Smooth muscle cell (in vitro differentiated cells): ENCODE data around the gene GPR22. TPM values are rescaled to one million over a fixed set of nuclear protein-coding genes. Genes with fewer than 3 reads are reported as not detected.

ENCODE experiments used
- DNase-seq: peaks from one replicate; lab custom pipeline; 2025; ENCODE audit not compliant: unreplicated experiment; lab: John Stamatoyannopoulos, UW
- H2AFZ ChIP-seq: fragments of 200-600 bp; sonication (generic); 2 replicates; pipeline ENCODE4 v1.6.0; 2016; ENCODE audit warnings: antibody characterized with exemption, low read depth, mild to moderate bottlenecking
- H3F3A ChIP-seq: fragments of 200-600 bp; sonication (generic); 2 replicates; pipeline ENCODE4 v1.6.0; 2017; ENCODE audit warnings: antibody characterized with exemption, low read depth
- H3K27ac ChIP-seq: fragments of 200-600 bp; sonication (generic); 2 replicates; pipeline ENCODE4 v1.5.1; 2016; ENCODE audit warnings: low read depth, mild to moderate bottlenecking
- H3K27me3 ChIP-seq: fragments of 200-600 bp; sonication (generic); 2 replicates; pipeline ENCODE4 v1.6.1; 2016; ENCODE audit warnings: low read depth, mild to moderate bottlenecking
- H3K36me3 ChIP-seq: fragments of 200-600 bp; sonication (generic); 2 replicates; pipeline ENCODE4 v1.5.1; 2016; ENCODE audit warnings: low read depth
- H3K4me1 ChIP-seq: fragments of 200-600 bp; sonication (generic); 2 replicates; pipeline ENCODE4 v1.5.1; 2016; ENCODE audit warnings: low read depth
- H3K4me2 ChIP-seq: fragments of 200-600 bp; sonication (generic); 2 replicates; pipeline ENCODE4 v1.6.0; 2016; ENCODE audit warnings: mild to moderate bottlenecking
- H3K4me3 ChIP-seq: fragments of 200-600 bp; sonication (generic); 2 replicates; pipeline ENCODE4 v1.5.1; 2016; ENCODE audit warnings: mild to moderate bottlenecking
- H3K79me2 ChIP-seq: fragments of 200-600 bp; sonication (generic); 2 replicates; pipeline ENCODE4 v1.6.0; 2016; ENCODE audit warnings: low read depth, mild to moderate bottlenecking
- H3K9ac ChIP-seq: fragments of 200-600 bp; sonication (generic); 2 replicates; pipeline ENCODE4 v1.6.0; 2016; ENCODE audit warnings: low read depth
- H3K9me3 ChIP-seq: fragments of 200-600 bp; sonication (generic); replicated peaks from 2 replicates; pipeline ENCODE4 v1.5.1; 2016; ENCODE audit warnings: low read depth
- H4K20me1 ChIP-seq: fragments of 200-600 bp; sonication (generic); 2 replicates; pipeline ENCODE4 v1.6.0; 2016; ENCODE audit warnings: low read depth
- WGBS: methylation state at CpG from one replicate; pipeline ENCODE4 v1.1.7; 2016; ENCODE audit warnings: low lambda C conversion rate; 5-methylcytosine and 5-hydroxymethylcytosine counted together
- polyA plus RNA-seq: library from polyadenylated mRNA; unstranded; fragments of >200 nt; fragmentation: Nextera tagmentation; extraction: Ambion mirVana; gene quantifications from 2 replicates; pipeline ENCODE4 v1.2.1, GENCODE V29; 2016
- total RNA-seq: library from RNA; depleted of rRNA; stranded (reverse); fragments of >200 nt; gene quantifications from 2 replicates; pipeline ENCODE4 v1.2.3, GENCODE V29; 2014
- TF ChIP-seq, protein P1 (sequence below): fragments of 200-600 bp; sonication (generic); IDR thresholded peaks from 2 replicates; pipeline ENCODE4 v1.5.1; 2017; ENCODE audit warnings: borderline replicate concordance, mild to moderate bottlenecking, antibody characterized with exemption; ENCODE audit not compliant: insufficient read depth, poor library complexity, severe bottlenecking

Gene GPR22
- total and polyA plus RNA-seq, 2 experiments from 2014 or later = 0.08 TPM; not detected in 1

DNA sequence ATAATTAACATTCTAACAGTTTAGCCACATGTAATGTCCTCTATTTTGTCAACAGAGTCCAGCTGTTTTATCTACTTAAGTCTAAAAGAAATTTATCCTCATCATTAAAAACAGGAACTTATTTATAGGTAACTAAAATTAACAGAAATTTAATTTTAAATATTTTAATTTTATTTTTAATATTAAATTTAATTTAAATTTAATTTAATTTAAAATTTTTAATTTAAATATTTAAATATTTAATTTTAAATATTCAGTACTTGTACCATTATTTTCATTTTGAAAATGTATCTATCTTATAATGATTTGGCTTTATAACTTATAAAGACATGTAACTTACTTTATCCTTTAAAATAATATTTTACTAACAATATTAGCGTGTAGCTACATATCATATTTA lies 1.0 kb upstream of the GPR22 start:
- H3K79me2 ChIP-seq = no peaks in the 10 kb centered on the region
- H3F3A ChIP-seq = no peaks in the 10 kb centered on the region
- 98% methylated on average over 1 of the region's 1 CpG for WGBS
- no peak overlapping the region for H2AFZ ChIP-seq
- H3K4me2 ChIP-seq = no peak overlapping the region
- no peaks in the 10 kb centered on the region for H3K36me3 ChIP-seq
- H3K4me3 ChIP-seq = no peak overlapping the region
- no peak for DNase-seq
- no peaks in the 10 kb centered on the region for H3K4me1 ChIP-seq
- no peaks in the 10 kb centered on the region for H3K9me3 ChIP-seq
- no peaks in the 10 kb centered on the region for H3K27me3 ChIP-seq
- H4K20me1 ChIP-seq = peaks cover 65% of the 10 kb centered on the region
- TF ChIP-seq, protein P1, sequence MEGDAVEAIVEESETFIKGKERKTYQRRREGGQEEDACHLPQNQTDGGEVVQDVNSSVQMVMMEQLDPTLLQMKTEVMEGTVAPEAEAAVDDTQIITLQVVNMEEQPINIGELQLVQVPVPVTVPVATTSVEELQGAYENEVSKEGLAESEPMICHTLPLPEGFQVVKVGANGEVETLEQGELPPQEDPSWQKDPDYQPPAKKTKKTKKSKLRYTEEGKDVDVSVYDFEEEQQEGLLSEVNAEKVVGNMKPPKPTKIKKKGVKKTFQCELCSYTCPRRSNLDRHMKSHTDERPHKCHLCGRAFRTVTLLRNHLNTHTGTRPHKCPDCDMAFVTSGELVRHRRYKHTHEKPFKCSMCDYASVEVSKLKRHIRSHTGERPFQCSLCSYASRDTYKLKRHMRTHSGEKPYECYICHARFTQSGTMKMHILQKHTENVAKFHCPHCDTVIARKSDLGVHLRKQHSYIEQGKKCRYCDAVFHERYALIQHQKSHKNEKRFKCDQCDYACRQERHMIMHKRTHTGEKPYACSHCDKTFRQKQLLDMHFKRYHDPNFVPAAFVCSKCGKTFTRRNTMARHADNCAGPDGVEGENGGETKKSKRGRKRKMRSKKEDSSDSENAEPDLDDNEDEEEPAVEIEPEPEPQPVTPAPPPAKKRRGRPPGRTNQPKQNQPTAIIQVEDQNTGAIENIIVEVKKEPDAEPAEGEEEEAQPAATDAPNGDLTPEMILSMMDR = no peak
- no peak overlapping the region for H3K27ac ChIP-seq
- H3K9ac ChIP-seq = no peak overlapping the region

DNA sequence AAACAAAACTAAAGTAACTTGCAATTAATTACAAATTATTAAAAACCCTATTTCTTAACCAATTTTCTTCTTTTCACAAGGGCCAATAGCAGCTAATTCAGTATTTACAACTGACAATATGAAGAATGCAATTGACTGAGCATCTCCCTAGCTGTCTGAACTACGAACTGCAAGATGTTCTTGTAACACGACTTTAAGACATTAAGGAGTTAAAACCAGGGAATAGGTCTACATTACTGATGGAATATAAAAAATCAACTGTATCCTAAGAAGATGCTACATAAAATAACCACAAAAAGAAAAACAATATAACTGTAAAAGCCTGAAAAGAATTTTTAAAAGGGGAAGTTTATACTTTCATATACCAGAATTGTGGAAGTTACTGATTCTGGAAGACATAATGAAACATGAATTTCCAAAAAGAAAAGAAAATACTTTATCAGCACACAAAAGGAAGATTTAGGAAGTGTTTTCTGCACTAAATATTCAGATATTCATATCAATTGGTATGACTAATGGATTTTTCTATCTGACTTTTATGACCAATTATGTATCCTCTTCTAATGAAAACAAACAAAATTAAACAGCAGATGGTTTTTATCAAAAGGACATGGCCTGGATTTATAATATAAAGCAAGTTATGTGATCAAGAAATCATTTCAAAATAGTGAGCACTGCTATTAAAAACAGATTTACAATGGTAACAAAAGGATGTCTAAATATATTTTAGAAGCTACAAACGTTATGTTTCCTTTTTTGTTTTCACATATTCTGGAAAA lies 1.6 kb downstream of the GPR22 start:
- DNase-seq = no peak
- no peak overlapping the region for H3K4me2 ChIP-seq
- H2AFZ ChIP-seq = no peak overlapping the region
- peaks cover 64% of the 10 kb centered on the region for H4K20me1 ChIP-seq
- H3K27me3 ChIP-seq = no peaks in the 10 kb centered on the region
- no peaks in the 10 kb centered on the region for H3K79me2 ChIP-seq
- no peak overlapping the region for H3K9ac ChIP-seq
- no peaks in the 10 kb centered on the region for H3F3A ChIP-seq
- H3K4me3 ChIP-seq = no peak overlapping the region
- no peaks in the 10 kb centered on the region for H3K36me3 ChIP-seq
- no peak overlapping the region for H3K27ac ChIP-seq
- TF ChIP-seq, protein P1 = no peak
- no peaks in the 10 kb centered on the region for H3K4me1 ChIP-seq
- WGBS = 88% methylated on average over 3 of the region's 3 CpGs
- no peaks in the 10 kb centered on the region for H3K9me3 ChIP-seq

DNA sequence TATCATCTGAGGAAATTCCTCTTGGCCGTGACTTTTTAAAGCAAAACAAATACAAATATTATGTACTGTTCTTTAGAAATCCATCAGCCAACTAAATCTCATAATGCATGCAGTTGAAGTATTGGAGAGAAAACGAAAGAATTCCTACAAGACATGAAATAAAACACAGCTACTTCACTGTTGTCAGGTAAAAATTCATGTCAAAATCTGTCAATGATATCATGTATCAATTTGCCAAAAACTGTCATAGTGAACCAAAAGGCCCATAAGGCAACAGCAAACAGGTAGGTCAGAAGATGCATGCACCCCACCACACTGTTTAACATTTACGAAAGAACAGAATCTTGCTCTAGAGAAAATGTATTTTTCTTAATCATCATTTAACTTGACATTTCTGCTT lies 2.3 kb downstream of the GPR22 start:
- Histone ChIP-seq H3K9ac (no peak overlapping the region), H3F3A (no peaks in the 10 kb centered on the region), H3K79me2 (no peaks in the 10 kb centered on the region), H2AFZ (no peak overlapping the region), H3K4me2 (no peak overlapping the region), H3K27me3 (no peaks in the 10 kb centered on the region), H3K4me1 (no peaks in the 10 kb centered on the region), H3K36me3 (no peaks in the 10 kb centered on the region), H3K27ac (no peak overlapping the region), H3K4me3 (no peak overlapping the region), H4K20me1 (peaks cover 64% of the 10 kb centered on the region), H3K9me3 (no peaks in the 10 kb centered on the region)
- 74% methylated on average over 3 of the region's 3 CpGs for WGBS
- TF ChIP-seq, protein P1 = no peak
- DNase-seq = no peak

DNA sequence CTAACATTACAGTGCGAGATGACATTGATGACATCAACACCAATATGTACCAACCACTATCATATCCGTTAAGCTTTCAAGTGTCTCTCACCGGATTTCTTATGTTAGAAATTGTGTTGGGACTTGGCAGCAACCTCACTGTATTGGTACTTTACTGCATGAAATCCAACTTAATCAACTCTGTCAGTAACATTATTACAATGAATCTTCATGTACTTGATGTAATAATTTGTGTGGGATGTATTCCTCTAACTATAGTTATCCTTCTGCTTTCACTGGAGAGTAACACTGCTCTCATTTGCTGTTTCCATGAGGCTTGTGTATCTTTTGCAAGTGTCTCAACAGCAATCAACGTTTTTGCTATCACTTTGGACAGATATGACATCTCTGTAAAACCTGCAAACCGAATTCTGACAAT lies 4.3 kb downstream of the GPR22 start:
- WGBS = 92% methylated on average over 5 of the region's 5 CpGs

More for the DNA sequence above, 4.3 kb downstream of the GPR22 start:
- peaks cover 71% of the 10 kb centered on the region for H4K20me1 ChIP-seq
- no peaks in the 10 kb centered on the region for H3K79me2 ChIP-seq
- H3K27ac ChIP-seq = no peak overlapping the region
- H2AFZ ChIP-seq = no peak overlapping the region
- no peak overlapping the region for H3K4me2 ChIP-seq
- H3K9ac ChIP-seq = no peak overlapping the region
- no peak for DNase-seq
- H3K36me3 ChIP-seq = no peaks in the 10 kb centered on the region
- H3K4me1 ChIP-seq = no peaks in the 10 kb centered on the region
- H3K4me3 ChIP-seq = no peak overlapping the region
- no peaks in the 10 kb centered on the region for H3K27me3 ChIP-seq
- H3K9me3 ChIP-seq = no peaks in the 10 kb centered on the region
- TF ChIP-seq, protein P1 = no peak
- no peaks in the 10 kb centered on the region for H3F3A ChIP-seq
